Measurements from ENCODE around the gene CPT2. TPM values are rescaled to one million over a fixed set of nuclear protein-coding genes. Genes with fewer than 3 reads are reported as not detected.

The CPT2 gene
- total and polyA plus RNA-seq, 2 of the 13 experiments (the other 11 are each of a cell fraction or from before 2014, with no cell fraction given): 12.6 to 14.6 TPM

- TF ChIP-seq DBP (CRISPR knock-in tag; IDR thresholded peaks at IDR 0.05; ENCODE audit: not compliant biosample characterization) (no peak), ZNF672 (CRISPR knock-in tag; IDR thresholded peaks at IDR 0.05) (no peak), PCBP2 (optimal IDR thresholded peaks at IDR 0.05; ENCODE audit: low read depth, low read length, poor library complexity, severe bottlenecking) (no peak), GABPB1 (CRISPR knock-in tag; IDR thresholded peaks at IDR 0.05) (no peak), FOXC1 (CRISPR knock-in tag; IDR thresholded peaks at IDR 0.05; ENCODE audit: borderline replicate concordance) (no peak), ZNF232 (CRISPR knock-in tag; IDR thresholded peaks at IDR 0.05; ENCODE audit: borderline replicate concordance) (no peak), NR1H2 (CRISPR knock-in tag; IDR thresholded peaks at IDR 0.05; ENCODE audit: borderline replicate concordance, low read depth) (no peak), TERF1 (CRISPR knock-in tag; IDR thresholded peaks at IDR 0.05) (no peak), SIX4 (CRISPR knock-in tag; IDR thresholded peaks at IDR 0.05) (no peak), GATAD1 (CRISPR knock-in tag; IDR thresholded peaks at IDR 0.05) (no peak), PHF21A (CRISPR knock-in tag; IDR thresholded peaks at IDR 0.05) (no peak), NCOR1 (IDR thresholded peaks at IDR 0.05; ENCODE audit: borderline replicate concordance, low read length) (no peak), PREB (CRISPR knock-in tag; IDR thresholded peaks at IDR 0.05) (no peak), ZNF446 (CRISPR knock-in tag; IDR thresholded peaks at IDR 0.05) (no peak), FOXA3 (CRISPR knock-in tag; IDR thresholded peaks at IDR 0.05) (no peak)
- H3K79me2 ChIP-seq (ENCODE audit: insufficient read depth, low read length): no peaks in the 10 kb centered on the region
- CTCF ChIA-PET (ENCODE audit: low intra/inter-chr PET ratio, low total read pairs): no interaction called here
- no peaks in the 10 kb centered on the region for H3K27me3 ChIP-seq (ENCODE audit: control insufficient read depth in 1 of 2, insufficient read depth in 2 of 2, low read length in 2 of 2)
- H3K4me3 ChIP-seq (replicated peaks in 1 of 3; ENCODE audit: insufficient read depth in 1 of 3, low read depth in 2 of 3, low read length in 3 of 3): peak overlapping the region in 1 of 3 experiments; percentile 31; a peak in 1 of 6 replicates
- H3K9ac ChIP-seq (ENCODE audit: insufficient read depth, low read depth, low read length): no peak overlapping the region
- H3K4me2 ChIP-seq (ENCODE audit: low read depth, low read length): peak overlapping the region; percentile 44
- FAIRE-seq: no peak
- DNase-seq (ENCODE audit: low spot score): no peak
- no peak overlapping the region for H3K27ac ChIP-seq (ENCODE audit: extremely low read length, insufficient read depth, low read length)
- H3K36me3 ChIP-seq (replicated peaks in 1 of 2; ENCODE audit: control insufficient read depth in 1 of 2, insufficient read depth in 2 of 2, low read length in 2 of 2): no peaks in the 10 kb centered on the region
- H3K4me1 ChIP-seq (ENCODE audit: insufficient read depth, low read length): peaks cover 41% of the 10 kb centered on the region
- ATAC-seq: peak; percentile 75
- in situ Hi-C loops (cut with HindIII; ENCODE audit: extremely low pct_ligation_motif_present, low pct_unique_long_range_greater_than_20kb): no loop called here
- BruUV-seq (replicated peaks): no TSS peak
- intact Hi-C loops (cut with micrococcal nuclease; ENCODE audit: unreplicated experiment): no loop called here
- H2AFZ ChIP-seq (ENCODE audit: low read length): peak overlapping the region; percentile 59
- POLR2A ChIA-PET: interaction anchor here (1.0 to 2.6 kb wide), 3 partner anchors 15 to 240 kb away, joined by 4 to 10 read pairs (median 7); partner anchors contain the start of gene SCP2
- H3K9me3 ChIP-seq (ENCODE audit: low read length): no peaks in the 10 kb centered on the region
- no peaks in the 10 kb centered on the region for H4K20me1 ChIP-seq (ENCODE audit: insufficient read depth, low read length)
- 46% methylated on average over 7 of the region's 8 CpGs for WGBS (ENCODE audit: low lambda C conversion rate)
These were observed 29.7 kb upstream of the CPT2 start for GRCh38 chr1:53166912-53167311.
